ENCODE measurements around the gene NPRL2.
"Not testable (repeated sequence)": the region's sequence is repeated elsewhere in the genome, so short reads cannot be mapped to it uniquely, and the experiment has no call there.

Gene NPRL2

DNA sequence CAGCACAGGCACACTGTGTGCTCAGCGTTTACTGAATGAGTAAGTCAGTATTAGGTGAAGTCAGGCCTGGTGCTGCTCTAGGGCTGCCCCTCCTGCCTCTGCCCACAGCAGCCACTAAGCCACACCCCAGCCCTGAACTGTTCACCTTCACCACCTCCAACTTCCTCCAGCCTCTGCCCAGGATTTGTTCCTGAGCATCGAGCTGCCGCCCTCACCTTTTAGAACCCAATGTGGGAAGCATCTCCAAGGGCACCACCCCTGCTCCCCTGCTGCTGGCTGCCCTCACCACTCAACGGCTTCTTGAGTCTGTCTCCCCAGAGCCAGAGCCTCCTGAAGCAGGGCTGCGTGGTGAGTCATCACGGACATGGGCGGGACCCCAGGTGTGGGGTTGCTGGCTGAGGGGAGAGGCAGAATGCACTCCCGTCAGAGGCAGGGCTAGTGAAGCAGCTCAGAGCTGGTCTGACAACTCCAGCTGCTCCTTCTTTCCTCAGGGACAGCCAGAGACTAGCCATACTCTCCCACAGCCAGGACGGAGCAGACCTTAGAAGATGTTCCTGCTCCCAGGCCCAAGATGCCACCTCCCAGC lies 33.8 kb downstream of the NPRL2 start:
- peaks cover 2% of the 10 kb centered on the region for H3K9me3 ChIP-seq (ENCODE audit: low read length)
- peaks cover 20% of the 10 kb centered on the region for H3K4me1 ChIP-seq (ENCODE audit: insufficient read depth, low read length)
- H3K4me3 ChIP-seq (ENCODE audit: low read length) = no peak overlapping the region
- no peak overlapping the region for H2AFZ ChIP-seq (ENCODE audit: low read depth, low read length)
- peaks cover 44% of the 10 kb centered on the region for H3K36me3 ChIP-seq (ENCODE audit: insufficient read depth, low read length)
- H3K27me3 ChIP-seq (ENCODE audit: insufficient read depth, low read length) = no peaks in the 10 kb centered on the region

GRCh38 chr3:50314816-50315215 lies 35.8 kb downstream of the NPRL2 start:
- H3K4me3 ChIP-seq (ENCODE audit: low read length) = no peak overlapping the region
- no peak overlapping the region for H2AFZ ChIP-seq (ENCODE audit: low read depth, low read length)
- no peaks in the 10 kb centered on the region for H3K27me3 ChIP-seq (ENCODE audit: insufficient read depth, low read length)
- H3K4me1 ChIP-seq (ENCODE audit: insufficient read depth, low read length) = peaks cover 10% of the 10 kb centered on the region
- H3K36me3 ChIP-seq (ENCODE audit: insufficient read depth, low read length) = peaks cover 41% of the 10 kb centered on the region
- peaks cover 2% of the 10 kb centered on the region for H3K9me3 ChIP-seq (ENCODE audit: low read length)

DNA sequence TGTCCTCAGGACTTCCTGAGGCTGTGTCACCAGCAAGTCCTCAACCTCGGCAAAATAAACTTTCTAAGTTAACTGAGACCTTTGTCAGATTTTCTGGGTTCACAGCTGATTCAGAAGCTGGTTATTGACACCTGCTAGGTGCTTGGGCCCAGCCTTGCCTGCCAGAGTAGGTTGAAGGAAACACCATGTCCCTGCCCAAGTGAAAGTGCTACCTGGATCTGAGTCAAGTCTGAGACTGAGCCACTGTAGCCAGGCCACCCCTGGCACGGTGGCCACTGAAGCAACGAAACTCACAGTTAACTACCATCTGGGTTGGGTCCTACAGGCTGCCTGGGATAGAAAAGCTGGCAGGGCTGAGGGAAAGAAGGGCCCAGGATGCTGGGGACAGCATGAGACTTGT lies 36.2 kb downstream of the NPRL2 start:
- H2AFZ ChIP-seq (ENCODE audit: low read depth, low read length) = no peak overlapping the region
- peaks cover 5% of the 10 kb centered on the region for H3K4me1 ChIP-seq (ENCODE audit: insufficient read depth, low read length)
- H3K27me3 ChIP-seq (ENCODE audit: insufficient read depth, low read length) = no peaks in the 10 kb centered on the region
- peaks cover 39% of the 10 kb centered on the region for H3K36me3 ChIP-seq (ENCODE audit: insufficient read depth, low read length)
- H3K4me3 ChIP-seq (ENCODE audit: low read length) = no peak overlapping the region
- peaks cover 6% of the 10 kb centered on the region for H3K9me3 ChIP-seq (ENCODE audit: low read length)

GRCh38 chr3:50312041-50312440 lies 38.5 kb downstream of the NPRL2 start:
- peaks cover 19% of the 10 kb centered on the region for H3K36me3 ChIP-seq (ENCODE audit: insufficient read depth, low read length)
- H3K4me3 ChIP-seq (ENCODE audit: low read length); H3K27me3 ChIP-seq (ENCODE audit: insufficient read depth, low read length): not testable (repeated sequence)

DNA sequence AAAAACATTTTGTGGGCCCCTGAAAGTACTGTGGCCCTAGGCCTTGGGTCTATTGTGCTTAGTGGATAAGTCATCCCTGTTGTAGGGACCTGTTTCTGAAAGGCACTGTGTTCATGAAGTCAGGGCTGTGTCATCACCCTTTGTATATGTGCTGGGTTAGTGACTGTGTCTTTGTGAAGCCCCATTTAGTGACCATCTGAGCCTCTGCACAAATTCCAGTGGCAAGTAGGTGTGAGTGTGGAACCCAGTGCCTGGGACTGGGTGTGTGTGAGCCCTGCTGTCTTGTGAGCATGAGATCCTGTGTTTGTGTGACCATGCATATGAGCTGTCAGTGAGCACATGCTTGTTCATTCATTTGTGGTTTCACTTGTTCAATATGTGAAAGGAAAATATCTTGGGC lies 46.0 kb downstream of the NPRL2 start:
- peaks cover 6% of the 10 kb centered on the region for H3K9me3 ChIP-seq (ENCODE audit: low read length)
- peaks cover 12% of the 10 kb centered on the region for H3K4me1 ChIP-seq (ENCODE audit: insufficient read depth, low read length)
- no peaks in the 10 kb centered on the region for H3K27me3 ChIP-seq (ENCODE audit: insufficient read depth, low read length)
- no peak overlapping the region for H3K4me3 ChIP-seq (ENCODE audit: low read length)
- H2AFZ ChIP-seq (ENCODE audit: low read depth, low read length) = no peak overlapping the region
- peaks cover under 1% of the 10 kb centered on the region for H3K36me3 ChIP-seq (ENCODE audit: insufficient read depth, low read length)

More at GRCh38 chr3:50312041-50312440, 38.5 kb downstream of the NPRL2 start:
- H3K9me3 ChIP-seq (ENCODE audit: low read length) = peaks cover 10% of the 10 kb centered on the region
- not testable (repeated sequence) for H3K4me1 ChIP-seq (ENCODE audit: insufficient read depth, low read length); H2AFZ ChIP-seq (ENCODE audit: low read depth, low read length)

DNA sequence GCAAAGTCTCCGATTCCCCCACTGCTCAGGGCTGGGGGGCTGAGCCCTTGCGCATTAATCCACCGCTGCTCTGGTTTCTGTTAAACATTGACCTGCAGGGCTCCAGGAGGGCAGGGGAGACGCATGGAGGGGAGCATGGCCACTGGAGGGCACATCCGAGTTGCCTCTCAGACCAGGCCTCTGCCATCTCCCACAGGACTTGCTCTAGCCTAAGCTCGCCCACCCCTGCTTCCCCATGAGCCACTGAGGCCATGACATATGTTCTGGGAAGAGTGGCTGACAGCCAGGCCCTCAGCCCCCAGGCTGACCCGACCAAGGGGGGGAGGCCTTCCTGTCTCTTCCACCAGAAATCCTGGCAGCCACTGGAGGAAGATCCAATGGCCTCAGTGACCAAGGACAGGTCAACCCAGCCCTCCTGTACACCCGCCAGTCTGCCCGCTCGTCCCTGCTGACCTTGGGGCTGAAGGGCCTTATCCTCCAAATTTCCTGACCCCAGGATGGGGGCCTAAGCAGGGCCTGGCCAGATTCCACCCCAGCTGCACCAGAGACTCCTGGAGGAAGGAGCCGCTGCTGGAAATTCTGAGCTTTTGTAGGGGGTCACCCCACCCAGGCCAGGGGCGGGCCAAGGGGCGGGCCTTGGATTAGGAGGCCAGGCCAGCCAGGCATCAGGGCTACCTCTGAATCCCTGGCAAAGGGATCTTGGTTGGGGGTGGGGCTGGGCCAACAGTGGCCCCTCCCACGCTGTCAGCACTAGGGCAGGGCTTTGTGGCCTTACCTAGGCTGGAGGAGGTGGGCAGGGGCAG lies 47.4 kb downstream of the NPRL2 start, which contains the start of gene HYAL1:
Gene HYAL1 (minus strand): TSS at position 562 of the 803 bp plus-strand sequence. CDS start 618 bp downstream, outside the sequence.
- Histone ChIP-seq H3K27me3 (ENCODE audit: insufficient read depth, low read length) (no peaks in the 10 kb centered on the region), H3K4me1 (ENCODE audit: insufficient read depth, low read length) (peaks cover 16% of the 10 kb centered on the region), H3K9me3 (ENCODE audit: low read length) (no peaks in the 10 kb centered on the region), H3K36me3 (ENCODE audit: insufficient read depth, low read length) (no peaks in the 10 kb centered on the region), H3K4me3 (ENCODE audit: low read length) (no peak within 1 kb of the TSS), H2AFZ (ENCODE audit: low read depth, low read length) (no peak within 1 kb of the TSS)

DNA sequence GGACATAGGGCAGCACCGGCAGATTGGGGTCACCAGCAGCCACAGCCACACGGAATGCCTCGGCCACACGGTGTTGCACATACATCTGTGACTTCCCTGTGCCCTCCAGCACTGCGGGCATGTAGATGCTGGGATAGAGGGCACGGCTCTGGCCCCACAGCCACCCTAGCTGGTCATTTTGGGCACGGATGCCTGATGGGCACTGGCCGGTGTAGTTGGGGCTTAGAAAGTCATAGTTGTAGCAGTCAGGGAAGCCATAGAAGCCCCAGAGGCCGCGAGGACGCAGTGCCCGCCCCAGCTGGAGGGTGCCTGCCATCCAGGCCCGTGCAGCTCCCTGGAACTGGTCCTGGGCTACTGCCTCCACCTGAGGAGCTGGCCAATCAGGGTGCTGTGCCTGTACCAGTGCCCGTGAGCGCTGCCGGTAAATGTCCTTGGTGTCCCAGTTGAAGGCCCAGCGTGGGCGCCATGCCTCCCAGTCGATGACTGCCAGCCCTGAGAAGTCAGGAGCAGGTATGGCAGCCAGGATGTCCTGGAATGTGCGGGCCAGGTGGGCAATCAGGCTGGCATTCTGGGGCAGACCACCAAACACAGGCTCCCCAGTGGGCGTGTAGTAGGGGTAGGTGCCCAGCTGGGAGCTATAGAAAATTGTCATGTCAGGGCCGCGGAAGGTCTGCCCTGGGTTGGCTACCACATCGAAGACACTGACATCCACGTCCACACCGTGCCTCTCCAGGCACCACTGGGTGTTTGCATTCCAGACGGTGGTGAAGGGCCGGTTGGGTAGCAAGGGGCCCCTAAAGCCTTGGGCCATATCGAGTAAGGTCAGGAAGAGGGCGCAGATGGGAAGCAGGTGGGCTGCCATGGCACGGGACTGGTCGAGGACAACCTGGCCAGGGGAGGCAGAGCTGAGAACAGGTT lies 48.2 kb downstream of the NPRL2 start:
- Histone ChIP-seq H3K4me1 (ENCODE audit: insufficient read depth, low read length) (peaks cover 18% of the 10 kb centered on the region), H3K4me3 (ENCODE audit: low read length) (no peak overlapping the region), H3K36me3 (ENCODE audit: insufficient read depth, low read length) (no peaks in the 10 kb centered on the region), H2AFZ (ENCODE audit: low read depth, low read length) (no peak overlapping the region), H3K27me3 (ENCODE audit: insufficient read depth, low read length) (no peaks in the 10 kb centered on the region), H3K9me3 (ENCODE audit: low read length) (no peaks in the 10 kb centered on the region)

- Histone ChIP-seq H3K4me1 (ENCODE audit: insufficient read depth, low read length) (peaks cover 18% of the 10 kb centered on the region), H3K4me3 (ENCODE audit: low read length) (no peak overlapping the region), H3K36me3 (ENCODE audit: insufficient read depth, low read length) (no peaks in the 10 kb centered on the region), H2AFZ (ENCODE audit: low read depth, low read length) (no peak overlapping the region), H3K27me3 (ENCODE audit: insufficient read depth, low read length) (no peaks in the 10 kb centered on the region), H3K9me3 (ENCODE audit: low read length) (no peaks in the 10 kb centered on the region)
Observed at GRCh38 chr3:50300681-50301254, 49.8 kb downstream of the NPRL2 start.

DNA sequence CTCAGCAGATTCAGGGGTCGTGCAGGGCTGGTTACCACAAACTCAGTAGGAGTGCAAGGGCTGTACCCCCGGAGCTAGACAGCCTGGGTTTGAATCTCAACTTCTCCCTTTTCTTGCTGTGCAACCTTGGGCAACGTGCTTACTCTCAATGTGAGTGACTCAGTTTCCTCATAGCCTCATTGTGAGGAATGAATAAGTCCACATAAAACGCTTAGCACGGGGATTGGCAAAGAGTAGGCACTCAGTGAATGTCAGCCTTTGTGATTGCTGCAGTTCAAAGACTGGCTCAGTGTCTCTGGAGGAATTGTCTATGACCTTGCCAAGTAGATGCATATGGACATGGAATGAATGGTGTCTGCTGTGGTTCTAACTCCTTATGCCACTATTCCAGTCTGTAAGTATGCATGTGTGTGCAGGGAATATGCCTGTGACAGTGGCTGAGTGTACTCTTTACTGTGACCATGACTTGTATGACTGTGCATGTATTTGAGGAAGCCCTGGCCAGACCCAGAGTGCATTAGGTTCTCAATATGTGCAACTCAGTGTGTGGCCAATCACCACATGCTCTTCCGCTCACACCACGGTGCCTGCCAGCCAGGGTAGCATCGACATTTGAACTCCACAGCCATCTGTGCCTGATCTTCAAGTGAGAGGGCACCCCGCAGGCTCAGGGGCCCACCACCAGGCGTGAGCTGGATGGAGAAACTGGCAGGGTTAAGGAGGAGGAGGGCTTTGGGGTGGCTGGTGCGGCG lies 50.5 kb downstream of the NPRL2 start:
- Histone ChIP-seq H3K36me3 (ENCODE audit: insufficient read depth, low read length) (no peaks in the 10 kb centered on the region), H3K4me3 (ENCODE audit: low read length) (peak overlapping the region; percentile 66), H2AFZ (ENCODE audit: low read depth, low read length) (no peak overlapping the region), H3K4me1 (ENCODE audit: insufficient read depth, low read length) (peaks cover 18% of the 10 kb centered on the region), H3K9me3 (ENCODE audit: low read length) (no peaks in the 10 kb centered on the region), H3K27me3 (ENCODE audit: insufficient read depth, low read length) (no peaks in the 10 kb centered on the region)

GRCh38 chr3:50299638-50299928 lies 51.0 kb downstream of the NPRL2 start:
- Histone ChIP-seq H3K27me3 (ENCODE audit: insufficient read depth, low read length) (no peaks in the 10 kb centered on the region), H3K9me3 (ENCODE audit: low read length) (no peaks in the 10 kb centered on the region), H3K36me3 (ENCODE audit: insufficient read depth, low read length) (no peaks in the 10 kb centered on the region), H3K4me3 (ENCODE audit: low read length) (peak overlapping the region; percentile 66), H2AFZ (ENCODE audit: low read depth, low read length) (no peak overlapping the region), H3K4me1 (ENCODE audit: insufficient read depth, low read length) (peaks cover 16% of the 10 kb centered on the region)

- peak within 1 kb of the TSS; percentile 40 for H2AFZ ChIP-seq (ENCODE audit: low read depth, low read length)
- peak within 1 kb of the TSS; percentile 66 for H3K4me3 ChIP-seq (ENCODE audit: low read length)
- no peaks in the 10 kb centered on the region for H3K36me3 ChIP-seq (ENCODE audit: insufficient read depth, low read length)
- no peaks in the 10 kb centered on the region for H3K9me3 ChIP-seq (ENCODE audit: low read length)
- no peaks in the 10 kb centered on the region for H3K27me3 ChIP-seq (ENCODE audit: insufficient read depth, low read length)
- peaks cover 14% of the 10 kb centered on the region for H3K4me1 ChIP-seq (ENCODE audit: insufficient read depth, low read length)
Observed at GRCh38 chr3:50298836-50299637, 51.5 kb downstream of the NPRL2 start, which contains the start of the genes HYAL3 and NAA80. Gene HYAL3, minus strand, starts transcription at chr3:50299405. Its CDS starts 3,803 bp downstream, at chr3:50295602. Gene NAA80, minus strand, starts transcription at chr3:50299405. Its CDS starts 1,942 bp downstream, at chr3:50297463.
